Activated T-helper 1 cell treated with anti-CD3 and anti-CD28 coated beads, Interleukin-12 subunit alpha, Interleukin-12 subunit beta, Interleukin-2, Interleukin-4 antibody, amounts not matched to agents 30 ng/mL and 10 ng/mL and 1 ng/mL, durations not matched to agents 14 hours and 24 hours and 36 hours (primary cell): Measurements from ENCODE around the gene ZBTB5. TPM values are rescaled to one million over a fixed set of nuclear protein-coding genes. Genes with fewer than 3 reads are reported as not detected.

Source experiments
- DNase-seq: peaks from one replicate; pipeline ENCODE4 v3.0.0; 2021; ENCODE audit warnings: low spot score
- H3K27ac Mint-ChIP-seq: one replicate; pipeline ENCODE4 v1.8.0; 2021; ENCODE audit warnings: mild to moderate bottlenecking, mixed read lengths
- H3K27me3 Mint-ChIP-seq: one replicate; pipeline ENCODE4 v1.8.0; 2022; ENCODE audit warnings: mild to moderate bottlenecking, moderate library complexity, mixed read lengths; ENCODE audit not compliant: insufficient read depth
- H3K36me3 Mint-ChIP-seq: one replicate; pipeline ENCODE4 v1.8.0; 2021; ENCODE audit warnings: low read depth, mixed read lengths
- H3K4me1 Mint-ChIP-seq: one replicate; pipeline ENCODE4 v1.8.0; 2021; ENCODE audit warnings: low read depth, mixed read lengths
- H3K4me3 Mint-ChIP-seq: one replicate; pipeline ENCODE4 v1.8.0; 2021; ENCODE audit warnings: mild to moderate bottlenecking, moderate library complexity, mixed read lengths
- H3K9me3 Mint-ChIP-seq: one replicate; pipeline ENCODE4 v1.8.0; 2021; ENCODE audit warnings: mixed read lengths
- intact Hi-C: fragments of 100-400 bp; cut with micrococcal nuclease; formaldehyde crosslinking; loops from one replicate; pipeline ENCODE4 v1.15.1; 2024
- total RNA-seq: library from RNA; stranded (reverse); gene quantifications from 2 replicates; pipeline ENCODE4 v1.2.3, GENCODE V29; 2022

ZBTB5 gene
- total RNA-seq, 1 donor from 2014 or later = 9.6 TPM

DNA sequence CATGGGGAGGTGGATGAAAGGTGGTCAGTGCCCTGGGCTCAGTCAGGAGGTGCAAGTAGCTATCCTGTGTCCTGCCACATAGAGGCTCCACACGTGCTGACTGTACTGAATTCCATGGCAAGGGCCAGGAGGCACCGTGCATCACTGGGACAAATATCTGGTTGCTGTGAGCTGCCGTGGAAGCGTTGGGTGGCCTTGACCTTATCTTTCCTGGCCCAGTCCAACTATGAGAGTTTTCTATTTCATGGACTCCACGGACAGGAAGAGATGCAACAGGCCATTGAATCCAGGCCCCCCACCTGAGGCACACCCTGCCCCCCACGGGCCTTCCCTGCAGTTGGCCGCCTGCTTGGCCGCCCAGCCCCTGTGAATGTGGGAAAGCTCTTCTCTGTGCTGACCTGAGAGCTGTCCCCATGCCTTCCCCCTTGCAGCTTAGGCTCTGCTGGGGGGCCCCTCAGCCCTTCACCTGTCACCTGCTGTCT lies 41.0 kb downstream of the ZBTB5 start:
- H3K4me3 Mint-ChIP-seq = peak overlapping the region; percentile 97
- no peak overlapping the region for H3K27ac Mint-ChIP-seq
- intact Hi-C loops = no loop called here
- H3K27me3 Mint-ChIP-seq = no peaks in the 10 kb centered on the region
- H3K9me3 Mint-ChIP-seq = no peaks in the 10 kb centered on the region
- peaks cover 13% of the 10 kb centered on the region for H3K36me3 Mint-ChIP-seq
- peaks cover 14% of the 10 kb centered on the region for H3K4me1 Mint-ChIP-seq
- no peak for DNase-seq

DNA sequence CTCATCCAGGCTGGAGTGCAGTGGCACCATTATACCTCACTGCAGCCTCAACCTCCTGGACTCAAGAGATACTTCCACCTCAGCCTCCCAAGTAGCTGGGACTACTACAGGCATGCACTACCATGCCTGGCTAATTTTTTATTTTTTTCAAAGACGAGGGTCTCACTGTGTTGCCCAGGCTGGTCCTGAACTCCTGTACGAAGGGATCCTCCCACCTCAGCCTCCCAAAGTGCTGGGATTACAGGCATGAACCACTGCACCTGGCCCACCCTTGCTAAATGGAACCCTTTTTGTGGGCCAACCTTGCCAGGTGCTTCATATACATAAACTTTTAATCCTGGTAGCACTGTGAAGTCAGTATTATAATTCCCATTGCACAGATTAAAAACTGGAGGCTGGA lies 41.7 kb downstream of the ZBTB5 start:
- no peak for DNase-seq
- no peaks in the 10 kb centered on the region for H3K27me3 Mint-ChIP-seq
- H3K4me1 Mint-ChIP-seq = peaks cover 14% of the 10 kb centered on the region
- intact Hi-C loops = no loop called here
- H3K4me3 Mint-ChIP-seq = peak overlapping the region; percentile 97
- no peaks in the 10 kb centered on the region for H3K9me3 Mint-ChIP-seq
- H3K36me3 Mint-ChIP-seq = peaks cover 13% of the 10 kb centered on the region
- H3K27ac Mint-ChIP-seq = peak overlapping the region; percentile 84

DNA sequence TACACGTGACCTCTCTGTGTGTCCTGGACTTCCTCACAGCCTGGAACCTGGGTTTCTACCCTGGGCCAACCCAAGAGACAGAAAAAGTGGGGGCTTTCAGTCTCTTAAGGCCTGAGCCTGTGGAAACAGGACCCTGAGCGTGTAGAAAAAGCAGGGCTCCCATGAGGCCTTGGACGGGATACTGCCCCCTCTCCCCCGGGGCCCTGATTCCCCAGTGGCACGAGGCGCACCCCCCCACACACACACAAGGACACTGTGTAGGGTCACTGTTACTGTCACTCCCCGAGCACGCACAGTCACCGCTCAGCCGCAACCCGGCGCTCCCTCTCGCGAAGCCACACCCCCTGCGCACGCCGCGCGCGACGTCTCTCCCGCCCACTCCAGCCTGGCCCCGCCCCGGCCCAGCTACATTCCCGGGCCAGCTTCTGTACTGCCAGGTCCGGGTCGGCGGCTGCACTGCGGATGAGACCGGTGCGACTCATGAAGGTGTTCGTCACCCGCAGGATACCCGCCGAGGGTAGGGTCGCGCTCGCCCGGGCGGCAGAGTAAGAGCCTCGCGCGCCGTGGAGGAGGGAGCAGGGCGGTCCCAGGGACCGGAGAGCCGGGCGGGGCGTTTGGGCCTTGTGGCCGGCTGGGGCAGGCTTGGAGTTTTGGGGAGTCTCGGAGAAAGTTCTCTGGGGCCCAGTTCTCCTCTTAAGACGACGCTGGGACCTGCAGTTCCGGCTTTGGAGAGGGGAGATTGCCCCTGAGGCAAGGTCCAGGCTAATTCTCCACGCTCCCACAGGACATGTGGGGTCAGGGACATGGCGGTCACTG lies 42.8 kb downstream of the ZBTB5 start, which contains the start of gene GRHPR:
TSS of gene GRHPR (plus strand) at position 408 of the 816 bp plus-strand sequence. CDS start at position 463, 55 bp downstream.
- peaks cover 14% of the 10 kb centered on the region for H3K4me1 Mint-ChIP-seq
- H3K27me3 Mint-ChIP-seq = no peaks in the 10 kb centered on the region
- peak within 1 kb of the TSS; percentile 97 for H3K4me3 Mint-ChIP-seq
- H3K27ac Mint-ChIP-seq = peak within 1 kb of the TSS; percentile 84
- H3K36me3 Mint-ChIP-seq = peaks cover 12% of the 10 kb centered on the region
- DNase-seq = peak; percentile 86
- intact Hi-C loops = no loop called here
- H3K9me3 Mint-ChIP-seq = no peaks in the 10 kb centered on the region

DNA sequence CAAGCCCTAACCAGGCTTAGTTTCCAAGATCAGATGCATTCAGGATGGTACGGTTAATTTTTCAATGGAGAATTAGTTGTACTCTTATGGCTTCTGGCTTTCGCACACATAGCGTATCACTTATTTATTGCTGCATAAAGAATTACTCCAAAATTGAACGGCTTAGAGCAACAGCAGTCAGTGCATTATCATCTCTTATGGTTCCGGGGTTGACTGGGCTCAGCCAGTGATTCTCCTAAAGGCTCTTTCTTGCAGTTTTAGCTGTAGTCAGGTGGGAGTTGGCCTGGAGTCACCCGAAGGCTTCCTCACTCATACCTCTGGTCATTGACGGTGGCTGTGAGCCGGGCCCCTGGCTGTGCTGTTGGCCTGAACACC lies 43.3 kb downstream of the ZBTB5 start:
- Mint-ChIP-seq H3K27ac (peak overlapping the region; percentile 84), H3K4me3 (peak overlapping the region; percentile 97), H3K4me1 (peaks cover 14% of the 10 kb centered on the region), H3K27me3 (no peaks in the 10 kb centered on the region), H3K36me3 (peaks cover 10% of the 10 kb centered on the region), H3K9me3 (no peaks in the 10 kb centered on the region)
- intact Hi-C loops = no loop called here
- DNase-seq = no peak

DNA sequence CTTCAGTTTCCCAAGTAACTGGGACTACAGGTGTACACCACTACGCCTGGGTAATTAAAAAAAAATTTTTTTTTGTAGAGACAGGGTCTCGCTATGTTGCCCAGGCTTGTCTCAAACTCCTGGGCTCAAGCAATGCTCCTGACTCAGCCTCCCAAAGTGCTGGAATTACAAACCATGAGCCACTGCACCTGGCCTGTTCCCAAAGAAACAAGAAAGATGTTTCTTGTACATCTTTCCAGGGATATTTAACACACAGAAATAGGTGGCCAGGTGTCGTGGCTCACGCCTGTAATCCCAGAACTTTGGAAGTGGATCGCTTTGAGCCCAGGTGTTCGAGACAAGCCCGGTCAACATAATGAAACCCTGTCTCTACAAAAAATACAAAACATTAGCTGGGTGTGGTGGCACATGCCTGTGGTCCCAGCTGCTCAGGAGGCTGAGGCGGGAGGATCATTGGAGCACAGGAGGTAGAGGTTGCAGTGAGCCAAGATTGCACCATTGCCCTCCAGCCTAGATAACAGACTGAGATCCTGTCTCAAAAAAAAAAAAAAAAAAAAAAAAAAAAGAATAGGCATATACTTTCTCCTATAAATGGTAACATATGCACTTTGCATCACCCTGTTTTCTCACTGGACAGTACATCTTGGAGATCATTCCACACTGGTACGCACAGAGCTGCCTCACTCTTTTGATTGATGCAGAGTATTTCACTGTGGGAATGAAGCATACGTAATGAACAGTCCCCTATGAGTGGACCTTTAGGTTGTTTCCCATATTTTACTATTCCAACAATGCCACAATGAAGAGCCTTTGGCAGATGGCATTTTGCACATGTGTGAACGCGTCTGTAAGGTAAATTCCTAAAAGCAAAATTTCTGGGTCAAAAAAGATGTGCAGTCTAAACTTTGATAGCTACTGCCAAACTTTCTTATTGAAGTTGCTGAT lies 44.7 kb downstream of the ZBTB5 start:
- no peak for DNase-seq
- no peaks in the 10 kb centered on the region for H3K9me3 Mint-ChIP-seq
- no peaks in the 10 kb centered on the region for H3K36me3 Mint-ChIP-seq
- intact Hi-C loops = no loop called here
- no peak overlapping the region for H3K27ac Mint-ChIP-seq
- peaks cover 14% of the 10 kb centered on the region for H3K4me1 Mint-ChIP-seq
- H3K4me3 Mint-ChIP-seq = no peak overlapping the region
- no peaks in the 10 kb centered on the region for H3K27me3 Mint-ChIP-seq

DNA sequence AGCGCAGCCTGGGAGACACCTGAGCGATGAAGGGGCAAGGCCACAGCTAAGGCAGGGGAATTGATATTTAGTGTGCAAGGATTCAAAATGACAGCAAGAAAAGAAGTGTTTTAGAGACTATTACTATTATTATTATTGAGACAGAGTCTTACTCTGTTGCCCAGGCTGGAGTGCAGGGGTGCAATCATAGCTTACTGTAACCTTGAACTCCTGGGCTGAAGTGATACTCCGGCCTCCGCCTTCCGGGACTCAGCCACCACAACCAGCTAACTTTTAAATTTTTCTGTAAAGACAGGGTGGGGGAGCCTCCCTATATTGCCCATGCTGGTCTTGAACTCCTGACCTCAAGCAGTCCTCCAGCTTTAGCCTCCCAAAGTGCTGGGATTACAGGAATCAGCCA lies 46.0 kb downstream of the ZBTB5 start:
- DNase-seq = no peak
- H3K27ac Mint-ChIP-seq = no peak overlapping the region
- H3K4me1 Mint-ChIP-seq = peaks cover 21% of the 10 kb centered on the region
- no peaks in the 10 kb centered on the region for H3K36me3 Mint-ChIP-seq
- no peaks in the 10 kb centered on the region for H3K27me3 Mint-ChIP-seq
- H3K9me3 Mint-ChIP-seq = no peaks in the 10 kb centered on the region
- H3K4me3 Mint-ChIP-seq = no peak overlapping the region
- intact Hi-C loops = loop anchor here (5.0 kb wide), 1 partner anchor 48 kb away; the partner anchor contains the start of gene ZBTB5

DNA sequence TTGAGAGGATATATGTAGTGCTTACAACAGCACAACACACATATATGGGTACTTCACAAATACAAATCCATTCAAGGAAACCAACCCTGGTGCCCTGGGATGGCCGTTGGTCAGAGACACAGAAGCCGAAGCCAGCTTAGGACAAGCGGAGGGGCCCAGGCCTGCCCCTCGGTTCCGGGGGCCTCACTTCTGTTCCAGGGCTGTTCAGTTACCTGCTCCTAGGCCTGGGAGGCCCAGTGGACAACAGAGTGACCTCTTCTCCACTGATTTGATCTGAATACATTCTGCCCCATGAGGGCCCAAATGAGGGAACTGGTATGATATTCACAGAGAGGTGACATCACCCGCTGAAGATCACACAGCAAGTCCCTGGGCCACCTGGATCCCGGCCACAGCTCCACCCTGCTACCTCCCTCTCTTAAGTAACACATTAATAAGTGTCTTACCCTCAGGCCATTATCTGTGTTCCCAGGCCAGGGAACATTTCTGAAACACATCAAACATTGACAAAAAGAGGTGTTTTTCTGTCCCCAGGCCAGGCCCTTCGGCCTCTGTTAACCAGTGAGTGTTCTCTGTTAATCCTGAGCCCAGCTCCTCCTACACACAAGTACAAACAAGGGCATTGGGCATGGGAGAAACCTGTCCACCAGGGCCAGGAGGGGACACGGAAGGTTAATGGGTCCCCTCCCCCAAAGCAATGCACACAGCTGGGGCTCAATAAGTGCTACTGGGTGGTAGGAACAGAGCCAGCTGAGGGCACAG lies 47.2 kb downstream of the ZBTB5 start:
- intact Hi-C loops = loop anchor here (5.0 kb wide), 1 partner anchor 49 kb away; the partner anchor contains the start of gene ZBTB5
- Mint-ChIP-seq H3K9me3 (no peaks in the 10 kb centered on the region), H3K27me3 (peaks cover 4% of the 10 kb centered on the region), H3K27ac (no peak overlapping the region), H3K4me3 (no peak overlapping the region), H3K36me3 (no peaks in the 10 kb centered on the region), H3K4me1 (peaks cover 15% of the 10 kb centered on the region)
- no peak for DNase-seq

DNA sequence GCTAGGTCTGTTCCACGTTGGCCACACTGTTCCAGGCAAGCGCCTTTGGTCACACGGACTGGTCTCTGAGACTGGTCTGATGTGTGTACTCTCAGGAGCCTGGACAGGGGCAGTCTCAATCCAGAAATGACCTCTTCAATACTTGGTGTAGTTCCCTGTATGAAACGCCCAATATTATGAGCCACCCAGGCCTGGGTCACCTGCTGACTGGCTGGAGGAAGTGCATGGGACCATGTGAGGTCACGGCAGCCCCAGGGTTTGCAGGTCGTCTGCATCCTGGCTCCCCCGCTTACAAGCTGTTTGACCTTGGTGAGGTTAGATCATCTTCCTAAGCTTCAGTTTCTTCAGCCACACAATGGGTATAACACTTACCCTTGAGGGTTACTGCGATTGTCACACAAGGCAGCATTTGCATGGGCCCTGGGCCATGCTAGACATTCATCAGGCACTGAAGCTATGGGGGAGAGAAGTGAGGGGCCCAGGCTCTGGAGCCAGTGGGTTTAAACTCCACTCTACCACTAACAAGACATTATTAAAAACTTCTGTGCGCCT lies 47.9 kb downstream of the ZBTB5 start:
- DNase-seq = no peak
- Mint-ChIP-seq H3K9me3 (no peaks in the 10 kb centered on the region), H3K4me1 (peaks cover 14% of the 10 kb centered on the region), H3K36me3 (no peaks in the 10 kb centered on the region), H3K4me3 (no peak overlapping the region), H3K27ac (no peak overlapping the region), H3K27me3 (peaks cover 4% of the 10 kb centered on the region)
- intact Hi-C loops = loop anchor here (5.0 kb wide), 1 partner anchor 50 kb away; the partner anchor contains the start of gene ZBTB5

DNA sequence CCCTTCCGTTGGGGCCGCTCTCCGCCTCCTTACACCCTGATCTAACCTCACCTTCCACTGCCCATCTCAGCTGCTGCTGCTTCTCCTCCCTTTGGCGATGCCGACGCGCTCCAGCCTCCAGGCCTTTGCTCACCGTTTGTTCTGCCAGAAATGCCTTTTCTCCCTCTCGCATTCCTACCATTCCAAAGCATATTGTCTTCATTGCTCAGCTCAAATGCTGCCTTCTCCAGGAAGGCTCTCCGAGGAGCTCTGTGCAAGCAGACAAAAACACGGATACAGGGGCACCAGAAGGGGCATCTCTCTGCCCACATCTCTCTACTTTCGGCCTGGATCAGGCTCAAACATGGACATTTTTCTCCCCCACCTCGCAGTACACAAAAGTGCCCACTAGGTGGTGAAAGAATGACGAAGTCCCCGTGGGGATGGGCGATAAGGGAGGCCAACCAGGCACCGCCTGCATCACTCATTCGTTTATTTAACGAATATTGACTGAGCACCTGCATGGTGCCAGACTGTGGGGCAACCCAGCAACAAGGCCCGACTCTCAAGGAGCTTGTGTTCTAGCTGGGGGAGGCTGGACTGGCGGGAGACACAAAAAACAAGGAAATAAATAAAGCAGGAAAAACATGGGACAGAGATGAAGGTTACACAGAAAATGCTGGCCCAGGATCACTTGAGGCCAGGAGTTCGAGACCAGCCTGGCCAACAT lies 50.1 kb downstream of the ZBTB5 start:
- Mint-ChIP-seq H3K9me3 (no peaks in the 10 kb centered on the region), H3K4me3 (peak overlapping the region; percentile 23), H3K27me3 (peaks cover 4% of the 10 kb centered on the region), H3K36me3 (no peaks in the 10 kb centered on the region), H3K27ac (no peak overlapping the region), H3K4me1 (peaks cover 12% of the 10 kb centered on the region)
- peak; percentile 69 for DNase-seq
- intact Hi-C loops = loop anchor here (1.0 to 5.0 kb wide), 3 partner anchors 52 to 179 kb away; partner anchors contain the start of gene ZBTB5

DNA sequence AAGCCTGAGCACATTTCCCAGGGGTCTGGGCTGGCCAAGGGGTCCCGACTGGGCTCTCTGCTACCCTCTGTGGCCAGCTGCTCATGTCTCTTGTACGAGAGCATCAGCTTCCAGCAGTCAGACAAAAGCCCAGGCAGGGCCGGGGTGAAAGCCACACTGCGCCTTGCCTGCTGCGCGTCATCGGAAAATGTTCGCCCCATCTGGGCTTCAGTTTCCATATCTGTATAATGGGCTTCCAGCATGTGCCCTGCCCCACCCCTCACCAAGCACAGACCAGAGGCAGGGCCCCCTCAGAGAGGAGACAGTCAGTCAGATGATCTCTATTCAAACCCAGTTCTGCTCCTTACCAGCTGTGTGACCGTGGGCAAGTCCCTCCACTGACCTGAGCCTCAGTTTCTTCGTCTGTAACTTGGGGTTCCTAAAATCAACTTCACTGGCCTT lies 50.7 kb downstream of the ZBTB5 start:
- H3K27me3 Mint-ChIP-seq = peaks cover 4% of the 10 kb centered on the region
- no peak for DNase-seq
- H3K4me1 Mint-ChIP-seq = peaks cover 12% of the 10 kb centered on the region
- intact Hi-C loops = loop anchor here (2.0 kb wide), 1 partner anchor 72 kb away; no protein-coding TSS in a partner anchor
- no peak overlapping the region for H3K4me3 Mint-ChIP-seq
- no peaks in the 10 kb centered on the region for H3K36me3 Mint-ChIP-seq
- no peak overlapping the region for H3K27ac Mint-ChIP-seq
- H3K9me3 Mint-ChIP-seq = no peaks in the 10 kb centered on the region

DNA sequence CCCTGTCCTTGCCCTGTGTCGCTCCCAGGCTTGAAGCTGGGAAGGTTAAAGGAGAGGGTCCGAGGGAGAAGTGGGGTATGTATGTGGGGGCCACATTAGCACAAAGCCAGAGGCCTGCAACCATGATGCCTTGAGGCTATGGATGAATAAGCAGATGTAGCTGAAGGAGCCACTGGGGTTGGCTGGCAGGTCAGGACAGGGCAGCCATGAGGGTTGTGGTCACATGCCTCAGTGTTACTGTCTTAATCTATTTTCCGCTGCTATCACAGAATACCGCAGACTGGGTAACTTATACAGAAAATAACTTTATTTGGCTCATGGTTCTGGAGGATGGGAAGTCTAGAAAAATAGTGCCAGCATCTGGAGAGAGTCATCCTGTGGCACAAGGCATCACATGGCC lies 51.9 kb downstream of the ZBTB5 start:
- DNase-seq = no peak
- H3K36me3 Mint-ChIP-seq = no peaks in the 10 kb centered on the region
- H3K9me3 Mint-ChIP-seq = no peaks in the 10 kb centered on the region
- peaks cover 4% of the 10 kb centered on the region for H3K27me3 Mint-ChIP-seq
- H3K4me3 Mint-ChIP-seq = no peak overlapping the region
- H3K4me1 Mint-ChIP-seq = peaks cover 12% of the 10 kb centered on the region
- intact Hi-C loops = no loop called here
- H3K27ac Mint-ChIP-seq = no peak overlapping the region
